Vagina (tissue), 2 donors: ENCODE data around the gene C14orf119.

Experiments used
- POLR2A ChIP-seq, 2 donors: fragments of 450-650 bp; IDR thresholded peaks; one replicate each; pipeline ENCODE4 v1.6.1; 2017; ENCODE audit warnings: antibody characterized with exemption in 2 of 2, mild to moderate bottlenecking in 2 of 2, moderate library complexity in 2 of 2
- POLR2AphosphoS5 ChIP-seq, 2 donors: sonication (generic); formaldehyde crosslinking; IDR thresholded peaks; one replicate each; pipeline ENCODE4 v1.9.0; 2017; ENCODE audit warnings: antibody characterized with exemption in 2 of 2, mild to moderate bottlenecking in 2 of 2, low read depth in 1 of 2; ENCODE audit not compliant: insufficient read depth in 1 of 2
- TF ChIP-seq, protein P1 (sequence below), 3 experiments: fragments of 450-650 bp in 2 of 3; fragments of 200-600 bp in 1 of 3; sonication (generic) in 1 of 3; IDR thresholded peaks; one replicate each; pipeline ENCODE4 v1.5.1; 2017 to 2019; ENCODE audit warnings: antibody characterized with exemption in 3 of 3, mild to moderate bottlenecking in 2 of 3, moderate library complexity in 2 of 3

GRCh38 chr14:23053426-23053825, 41.9 kb upstream of the C14orf119 start:
- TF ChIP-seq POLR2A (IDR thresholded peaks at IDR 0.05): no peak
- TF ChIP-seq, protein P1, sequence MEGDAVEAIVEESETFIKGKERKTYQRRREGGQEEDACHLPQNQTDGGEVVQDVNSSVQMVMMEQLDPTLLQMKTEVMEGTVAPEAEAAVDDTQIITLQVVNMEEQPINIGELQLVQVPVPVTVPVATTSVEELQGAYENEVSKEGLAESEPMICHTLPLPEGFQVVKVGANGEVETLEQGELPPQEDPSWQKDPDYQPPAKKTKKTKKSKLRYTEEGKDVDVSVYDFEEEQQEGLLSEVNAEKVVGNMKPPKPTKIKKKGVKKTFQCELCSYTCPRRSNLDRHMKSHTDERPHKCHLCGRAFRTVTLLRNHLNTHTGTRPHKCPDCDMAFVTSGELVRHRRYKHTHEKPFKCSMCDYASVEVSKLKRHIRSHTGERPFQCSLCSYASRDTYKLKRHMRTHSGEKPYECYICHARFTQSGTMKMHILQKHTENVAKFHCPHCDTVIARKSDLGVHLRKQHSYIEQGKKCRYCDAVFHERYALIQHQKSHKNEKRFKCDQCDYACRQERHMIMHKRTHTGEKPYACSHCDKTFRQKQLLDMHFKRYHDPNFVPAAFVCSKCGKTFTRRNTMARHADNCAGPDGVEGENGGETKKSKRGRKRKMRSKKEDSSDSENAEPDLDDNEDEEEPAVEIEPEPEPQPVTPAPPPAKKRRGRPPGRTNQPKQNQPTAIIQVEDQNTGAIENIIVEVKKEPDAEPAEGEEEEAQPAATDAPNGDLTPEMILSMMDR (IDR thresholded peaks at IDR 0.05): no peak
- no peak for TF ChIP-seq POLR2AphosphoS5 (IDR thresholded peaks at IDR 0.05; ENCODE audit: insufficient read depth in 1 of 2, low read depth in 1 of 2)
